NCI-H446 treated with DMSO at 0.1 percent for 48 hours (cell line): ENCODE results near the gene TRIM38.
A peak's percentile ranks its signal among the peaks of the same experiment; 100 is the strongest.

Experiments used
- DNase-seq: peaks from one replicate; lab custom pipeline; 2025; lab: John Stamatoyannopoulos, UW

TRIM38 gene

GRCh38 chr6:26026833-26027490 lies 64.4 kb downstream of the TRIM38 start:
- DNase-seq, result peak; percentile 93

DNA sequence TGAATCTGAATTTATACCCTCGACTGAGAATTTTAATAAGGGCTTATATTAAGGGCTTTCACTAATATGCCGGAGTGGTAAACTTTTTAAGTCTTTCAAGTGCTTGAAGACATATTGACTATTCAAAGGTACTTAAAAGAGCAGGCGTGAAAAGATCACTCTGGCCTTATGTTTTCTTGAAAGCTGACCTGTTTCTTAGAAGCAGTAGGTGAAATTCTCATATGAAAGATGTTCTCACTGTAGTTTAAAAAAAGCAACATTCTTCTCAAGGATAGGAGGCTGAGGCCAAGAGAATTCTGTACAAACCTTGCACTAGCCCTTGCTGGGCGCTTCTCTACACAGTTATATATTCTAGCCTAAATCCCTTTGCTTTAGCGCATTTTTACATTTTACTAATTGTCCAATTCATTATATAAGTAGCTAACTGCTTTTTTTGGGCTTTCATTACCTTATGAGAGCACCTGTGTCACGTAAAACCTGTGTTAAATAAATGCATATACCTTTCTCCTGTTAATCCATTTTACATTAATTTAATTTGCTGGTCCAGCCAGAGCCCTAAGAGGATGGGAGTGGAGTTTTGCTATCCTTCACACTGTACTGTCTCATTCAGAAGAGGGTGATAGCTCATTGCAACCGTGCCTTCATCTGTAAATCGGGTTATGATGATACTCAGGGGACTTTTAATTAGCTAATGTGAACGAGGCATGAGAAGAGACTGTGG lies 65.0 kb downstream of the TRIM38 start:
- DNase-seq, result no peak

DNA sequence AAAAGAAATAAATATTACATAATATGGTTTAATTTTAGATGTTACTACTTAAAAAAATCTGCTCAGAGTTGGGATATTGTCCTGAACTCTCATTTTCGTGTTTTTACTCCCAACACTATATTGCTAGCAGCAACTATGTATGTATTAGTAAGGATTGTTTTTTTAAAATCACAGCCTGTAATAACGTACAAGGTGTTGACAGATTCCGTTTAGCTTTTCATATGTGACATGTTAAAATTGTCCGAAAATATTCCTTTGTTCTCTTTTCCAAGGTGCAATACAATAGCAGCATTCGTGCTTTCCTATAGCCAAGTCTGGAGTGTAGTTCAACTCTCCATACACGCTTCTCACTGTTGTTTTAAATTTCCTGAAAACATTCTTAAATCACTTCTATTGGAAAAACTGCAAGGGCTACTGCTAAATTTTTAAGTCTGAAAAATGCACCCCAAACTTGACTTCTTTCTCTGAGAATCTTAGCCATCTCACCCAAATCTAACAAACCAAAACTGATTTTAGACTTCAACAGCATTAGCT lies 65.7 kb downstream of the TRIM38 start:
- DNase-seq, result no peak

- no peak for DNase-seq
Observed at GRCh38 chr6:26028746-26029569, 66.4 kb downstream of the TRIM38 start.

GRCh38 chr6:26029570-26029856 lies 66.9 kb downstream of the TRIM38 start:
- DNase-seq, result no peak

DNA sequence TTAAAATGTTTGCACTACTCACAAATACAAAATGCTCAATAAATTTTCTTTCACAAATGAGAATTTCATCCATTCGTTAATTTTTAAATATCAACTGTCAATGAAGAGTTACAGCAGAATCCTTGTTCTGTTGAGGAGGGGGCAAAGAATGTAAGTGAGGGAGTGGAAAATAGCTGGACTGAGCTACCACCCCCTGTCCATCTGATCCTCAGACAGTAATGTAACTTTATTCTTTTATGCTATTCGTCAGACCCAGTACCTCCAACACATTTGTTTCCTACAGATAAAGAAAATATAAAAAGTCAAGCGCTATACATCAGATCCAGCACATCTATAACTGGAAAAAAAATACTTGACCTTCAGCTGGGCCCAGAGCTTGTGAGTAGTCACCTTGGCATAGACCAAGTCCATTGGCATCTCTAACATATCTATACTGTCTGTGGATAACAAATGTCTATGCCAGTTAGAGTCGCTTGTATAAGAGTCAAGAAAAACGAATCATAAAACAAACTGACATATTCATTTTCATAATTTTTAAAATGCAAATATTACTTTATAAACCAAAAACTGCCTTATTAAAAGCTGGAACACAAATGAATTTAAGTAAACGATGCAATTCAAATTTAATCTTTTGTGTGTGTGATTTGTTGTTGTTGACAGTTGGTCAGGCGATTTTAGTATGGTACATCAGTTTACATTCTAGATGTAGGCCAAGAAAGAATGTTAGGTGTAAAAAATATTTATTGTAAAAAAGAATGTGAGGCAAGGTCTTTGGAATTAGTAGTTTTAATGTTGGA lies 67.5 kb downstream of the TRIM38 start:
- no peak for DNase-seq

DNA sequence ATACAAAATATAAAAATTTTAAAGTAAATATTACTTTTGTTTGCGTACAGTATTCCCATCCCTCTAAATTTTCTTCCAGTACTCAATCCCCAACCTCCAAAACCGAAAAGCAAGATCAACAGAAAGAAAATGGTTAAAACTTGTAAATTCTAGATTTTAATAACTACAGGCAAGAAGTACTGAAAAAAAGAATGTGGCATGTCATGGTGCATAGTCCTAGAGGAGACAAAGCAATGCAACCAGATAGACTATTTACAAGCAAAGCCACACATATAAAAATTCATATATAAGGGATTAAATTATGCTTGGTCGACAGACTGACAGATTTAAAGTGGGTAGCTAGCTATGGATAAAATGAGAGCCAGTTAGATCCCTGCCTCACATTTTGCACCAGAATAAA lies 68.1 kb downstream of the TRIM38 start:
- no peak for DNase-seq

- no peak for DNase-seq
Observed at GRCh38 chr6:26031151-26031594, 68.6 kb downstream of the TRIM38 start.

GRCh38 chr6:26031595-26032339 lies 69.2 kb downstream of the TRIM38 start:
- peak; percentile 79 for DNase-seq

- no peak for DNase-seq
Observed at GRCh38 chr6:26032340-26033084, 69.9 kb downstream of the TRIM38 start.

GRCh38 chr6:26033085-26033940 lies 70.7 kb downstream of the TRIM38 start:
- peak; percentile 64 for DNase-seq

GRCh38 chr6:26033941-26034354 lies 71.3 kb downstream of the TRIM38 start:
- no peak for DNase-seq

- DNase-seq, result no peak
Observed at GRCh38 chr6:26034905-26035304, 72.3 kb downstream of the TRIM38 start.
